NB4 (cell line): ENCODE measurements around the gene SLC26A1.

ENCODE experiments used
- DNase-seq: peaks from one replicate; pipeline ENCODE4 v3.0.0; 2010; ENCODE audit warnings: low read depth
- H3K4me3 ChIP-seq: one replicate; pipeline ENCODE4 v1.5.1; 2011; ENCODE audit warnings: mild to moderate bottlenecking, low read depth, low read length, moderate library complexity
- MYC ChIP-seq: IDR thresholded peaks from 2 replicates; pipeline ENCODE4 v1.6.1; 2011; ENCODE audit warnings: low read depth, low read length
- POLR2A ChIP-seq: IDR thresholded peaks from 2 replicates; pipeline ENCODE4 v1.6.1; 2011; ENCODE audit warnings: mild to moderate bottlenecking; ENCODE audit not compliant: insufficient read length; ENCODE audit errors: extremely low read depth
- TF ChIP-seq, protein P1 (sequence below): IDR thresholded peaks from 2 replicates; pipeline ENCODE4 v1.6.1; 2011; ENCODE audit warnings: low read depth, low read length
- TF ChIP-seq, protein P2 (sequence below): IDR thresholded peaks from one replicate; pipeline ENCODE4 v1.5.1; 2012; ENCODE audit warnings: low read depth, low read length

SLC26A1 gene

GRCh38 chr4:955931-956381, 37.2 kb downstream of the SLC26A1 start:
- TF ChIP-seq MYC (no peak), POLR2A (no peak)
- TF ChIP-seq, protein P1, sequence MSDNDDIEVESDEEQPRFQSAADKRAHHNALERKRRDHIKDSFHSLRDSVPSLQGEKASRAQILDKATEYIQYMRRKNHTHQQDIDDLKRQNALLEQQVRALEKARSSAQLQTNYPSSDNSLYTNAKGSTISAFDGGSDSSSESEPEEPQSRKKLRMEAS, result no peak
- TF ChIP-seq, protein P2, sequence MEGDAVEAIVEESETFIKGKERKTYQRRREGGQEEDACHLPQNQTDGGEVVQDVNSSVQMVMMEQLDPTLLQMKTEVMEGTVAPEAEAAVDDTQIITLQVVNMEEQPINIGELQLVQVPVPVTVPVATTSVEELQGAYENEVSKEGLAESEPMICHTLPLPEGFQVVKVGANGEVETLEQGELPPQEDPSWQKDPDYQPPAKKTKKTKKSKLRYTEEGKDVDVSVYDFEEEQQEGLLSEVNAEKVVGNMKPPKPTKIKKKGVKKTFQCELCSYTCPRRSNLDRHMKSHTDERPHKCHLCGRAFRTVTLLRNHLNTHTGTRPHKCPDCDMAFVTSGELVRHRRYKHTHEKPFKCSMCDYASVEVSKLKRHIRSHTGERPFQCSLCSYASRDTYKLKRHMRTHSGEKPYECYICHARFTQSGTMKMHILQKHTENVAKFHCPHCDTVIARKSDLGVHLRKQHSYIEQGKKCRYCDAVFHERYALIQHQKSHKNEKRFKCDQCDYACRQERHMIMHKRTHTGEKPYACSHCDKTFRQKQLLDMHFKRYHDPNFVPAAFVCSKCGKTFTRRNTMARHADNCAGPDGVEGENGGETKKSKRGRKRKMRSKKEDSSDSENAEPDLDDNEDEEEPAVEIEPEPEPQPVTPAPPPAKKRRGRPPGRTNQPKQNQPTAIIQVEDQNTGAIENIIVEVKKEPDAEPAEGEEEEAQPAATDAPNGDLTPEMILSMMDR, result no peak
- no peak for DNase-seq
- no peak overlapping the region for H3K4me3 ChIP-seq

GRCh38 chr4:955161-955921, 37.9 kb downstream of the SLC26A1 start:
- DNase-seq, result no peak
- H3K4me3 ChIP-seq, result no peak overlapping the region
- TF ChIP-seq, protein P1, result no peak
- TF ChIP-seq POLR2A (no peak), MYC (no peak)
- TF ChIP-seq, protein P2, result no peak

DNA sequence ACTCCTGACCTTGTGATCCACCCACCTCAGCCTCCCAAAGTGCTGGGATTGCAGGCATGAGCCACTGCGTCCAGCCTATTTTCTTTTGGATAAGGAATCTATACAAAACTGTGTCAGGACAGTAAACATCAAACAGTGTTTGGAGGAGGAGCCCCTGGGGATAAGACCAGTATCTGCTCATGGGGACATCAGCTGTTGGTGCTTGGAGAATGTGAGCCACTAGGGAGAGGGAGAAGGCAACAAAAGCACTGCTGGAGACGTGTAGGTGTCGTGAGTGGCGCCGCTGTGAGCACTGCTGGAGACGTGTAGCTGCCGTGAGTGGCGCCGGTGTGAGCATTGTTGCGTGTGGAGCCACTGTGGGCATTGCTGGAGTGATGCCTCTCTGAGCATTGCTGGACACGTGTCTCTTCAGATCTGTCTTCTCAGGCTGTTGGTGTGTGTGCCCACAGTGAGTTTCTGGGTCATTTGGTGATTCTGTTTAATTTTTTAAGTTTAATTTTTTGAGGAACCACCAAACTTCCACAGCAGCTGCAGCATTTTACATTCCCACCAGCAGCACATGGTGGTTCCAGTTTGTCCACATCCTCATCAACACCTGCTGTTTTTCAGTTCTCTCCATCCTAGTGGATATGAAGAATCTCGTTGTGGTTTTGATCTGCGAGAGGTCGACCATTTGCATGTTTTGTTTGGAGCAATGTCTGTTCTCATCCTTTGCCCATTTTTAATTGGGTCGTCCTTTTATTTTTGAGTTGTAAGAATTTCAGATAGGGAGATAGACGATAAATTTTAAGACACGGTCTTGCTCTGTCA, 38.8 kb downstream of the SLC26A1 start:
- no peak overlapping the region for H3K4me3 ChIP-seq
- TF ChIP-seq POLR2A (no peak), MYC (no peak)
- TF ChIP-seq, protein P1, result no peak
- TF ChIP-seq, protein P2, result no peak
- no peak for DNase-seq

- TF ChIP-seq MYC, result no peak
- TF ChIP-seq, protein P1, result no peak
- TF ChIP-seq, protein P2, result no peak
- TF ChIP-seq POLR2A, result no peak
- no peak overlapping the region for H3K4me3 ChIP-seq
Observed at GRCh38 chr4:953574-953915, 39.7 kb downstream of the SLC26A1 start.

DNA sequence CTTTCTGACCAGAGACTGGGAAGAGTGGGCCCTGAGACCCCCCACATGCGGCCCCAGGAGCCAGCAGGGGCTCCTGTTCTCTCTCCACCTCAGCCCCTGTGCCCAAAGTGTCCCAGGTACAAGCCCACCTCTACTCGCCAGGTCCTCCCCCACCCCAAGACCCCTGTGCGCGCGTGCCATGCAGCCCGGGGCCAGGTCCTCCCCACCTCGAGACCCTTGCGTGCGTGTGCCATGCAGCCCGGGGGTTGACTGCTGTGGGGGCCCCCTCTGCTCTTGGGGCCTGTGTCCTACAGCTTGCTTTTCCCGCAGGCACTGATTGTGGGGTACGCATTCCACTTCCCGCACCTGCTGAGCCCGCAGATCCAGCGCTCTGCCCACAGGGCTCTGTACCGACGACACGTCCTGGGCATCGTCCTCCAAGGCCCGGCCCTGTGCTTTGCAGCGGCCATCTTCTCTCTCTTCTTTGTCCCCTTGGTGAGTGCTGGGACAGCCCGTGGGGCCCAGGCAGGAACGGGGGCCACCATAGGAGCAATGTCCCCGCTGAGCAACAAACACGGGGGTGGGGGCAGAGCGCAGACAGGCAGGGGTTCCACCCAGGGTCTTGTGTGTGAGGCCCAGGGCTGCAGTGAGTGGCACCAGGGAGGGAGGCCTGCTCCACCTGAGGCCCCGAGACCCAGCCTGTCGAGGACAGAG, 40.2 kb downstream of the SLC26A1 start:
- no peak for DNase-seq
- H3K4me3 ChIP-seq, result no peak overlapping the region
- TF ChIP-seq, protein P2, result no peak

More at GRCh38 chr4:953574-953915, 39.7 kb downstream of the SLC26A1 start:
- DNase-seq, result no peak
